Neural progenitor cell (in vitro differentiated cells): Measurements from ENCODE around the gene XIRP1.

Source experiments
- EZH2 ChIP-seq: fragments of 200-600 bp; sonication (generic); IDR thresholded peaks from 2 replicates; pipeline ENCODE4 v1.6.1; 2017; ENCODE audit warnings: antibody characterized with exemption, mild to moderate bottlenecking, moderate library complexity
- EZH2phosphoT487 ChIP-seq: fragments of 200-600 bp; sonication (generic); IDR thresholded peaks from 2 replicates; pipeline ENCODE4 v1.6.1; 2017; ENCODE audit warnings: antibody characterized with exemption
- TF ChIP-seq, protein P1 (sequence below): fragments of 200-600 bp; sonication (generic); IDR thresholded peaks from 2 replicates; pipeline ENCODE4 v1.5.1; 2017; ENCODE audit warnings: antibody characterized with exemption, mild to moderate bottlenecking

DNA sequence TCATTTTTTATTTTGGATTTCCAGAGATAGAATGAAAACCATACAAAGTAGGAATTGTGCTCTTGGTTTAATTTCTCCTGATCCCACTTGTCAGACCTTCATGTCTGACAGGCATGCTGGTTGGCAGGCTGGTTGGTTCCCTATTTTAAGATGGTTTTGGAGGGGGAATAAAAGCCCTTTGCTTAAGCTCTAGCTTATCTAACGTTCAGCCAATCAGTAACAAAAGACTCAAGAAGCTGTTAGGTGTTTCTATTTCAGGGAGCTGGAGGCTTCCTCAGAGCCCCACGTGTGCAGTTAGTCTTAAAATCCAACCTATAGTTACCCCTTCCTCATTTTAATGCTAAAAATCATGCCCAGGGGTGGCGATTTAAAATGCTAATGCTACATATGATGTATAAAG lies 40.5 kb upstream of the XIRP1 start:
- no peak for TF ChIP-seq EZH2
- TF ChIP-seq, protein P1, sequence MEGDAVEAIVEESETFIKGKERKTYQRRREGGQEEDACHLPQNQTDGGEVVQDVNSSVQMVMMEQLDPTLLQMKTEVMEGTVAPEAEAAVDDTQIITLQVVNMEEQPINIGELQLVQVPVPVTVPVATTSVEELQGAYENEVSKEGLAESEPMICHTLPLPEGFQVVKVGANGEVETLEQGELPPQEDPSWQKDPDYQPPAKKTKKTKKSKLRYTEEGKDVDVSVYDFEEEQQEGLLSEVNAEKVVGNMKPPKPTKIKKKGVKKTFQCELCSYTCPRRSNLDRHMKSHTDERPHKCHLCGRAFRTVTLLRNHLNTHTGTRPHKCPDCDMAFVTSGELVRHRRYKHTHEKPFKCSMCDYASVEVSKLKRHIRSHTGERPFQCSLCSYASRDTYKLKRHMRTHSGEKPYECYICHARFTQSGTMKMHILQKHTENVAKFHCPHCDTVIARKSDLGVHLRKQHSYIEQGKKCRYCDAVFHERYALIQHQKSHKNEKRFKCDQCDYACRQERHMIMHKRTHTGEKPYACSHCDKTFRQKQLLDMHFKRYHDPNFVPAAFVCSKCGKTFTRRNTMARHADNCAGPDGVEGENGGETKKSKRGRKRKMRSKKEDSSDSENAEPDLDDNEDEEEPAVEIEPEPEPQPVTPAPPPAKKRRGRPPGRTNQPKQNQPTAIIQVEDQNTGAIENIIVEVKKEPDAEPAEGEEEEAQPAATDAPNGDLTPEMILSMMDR, result no peak
- no peak for TF ChIP-seq EZH2phosphoT487
